GM12878 (cell line): ENCODE data around the gene HMGXB3. TPM values are rescaled to one million over a fixed set of nuclear protein-coding genes. Genes with fewer than 3 reads are reported as not detected.

Source experiments
- BCL3 ChIP-seq: IDR thresholded peaks from 2 replicates; pipeline ENCODE4 v1.6.1; 2011; ENCODE audit warnings: borderline replicate concordance, low read depth, mild to moderate bottlenecking, moderate library complexity, low read length; ENCODE audit not compliant: insufficient read depth, poor library complexity, severe bottlenecking
- CTCF ChIP-seq, 3 experiments: IDR thresholded peaks in 2 of 3; conservative IDR thresholded peaks in 1 of 3; 2 replicates each; pipeline ENCODE4 v1.5.1; 2011; ENCODE audit warnings: low read depth in 3 of 3, low read length in 3 of 3, mild to moderate bottlenecking in 3 of 3, control low read depth in 2 of 3, moderate library complexity in 2 of 3, inconsistent platforms in 1 of 3, mixed read lengths in 1 of 3; ENCODE audit not compliant: control insufficient read depth in 2 of 3, insufficient read depth in 1 of 3; ENCODE audit errors: extremely low read depth in 1 of 3
- CUX1 ChIP-seq: IDR thresholded peaks from 2 replicates; pipeline ENCODE4 v1.6.1; 2012; ENCODE audit warnings: improper control_type of control experiment, low read depth, low read length; ENCODE audit not compliant: insufficient replicate concordance
- HDAC6 ChIP-seq: fragments of 200-600 bp; sonication (generic); IDR thresholded peaks from one replicate; pipeline ENCODE4 v1.8.0; 2017; ENCODE audit warnings: antibody characterized with exemption; ENCODE audit not compliant: unreplicated experiment
- JUND ChIP-seq: IDR thresholded peaks from 2 replicates; pipeline ENCODE4 v1.6.1; 2012; ENCODE audit warnings: low read depth, mild to moderate bottlenecking, low read length, improper control_type of control experiment, moderate library complexity
- KAT2A ChIP-seq: conservative IDR thresholded peaks from 2 replicates; pipeline ENCODE4 v1.6.1; 2011; ENCODE audit warnings: low read depth, low read length; ENCODE audit not compliant: control insufficient read depth
- LARP7 ChIP-seq: fragments of 450-650 bp; IDR thresholded peaks from 2 replicates; pipeline ENCODE4 v1.6.1; 2017; ENCODE audit warnings: mild to moderate bottlenecking
- MTA2 ChIP-seq: fragments of 450-650 bp; IDR thresholded peaks from 2 replicates; pipeline ENCODE4 v1.6.1; 2016; ENCODE audit warnings: low read depth, mild to moderate bottlenecking, moderate library complexity
- NFXL1 ChIP-seq: fragments of 450-650 bp; IDR thresholded peaks from 2 replicates; pipeline ENCODE4 v1.6.1; 2017; ENCODE audit warnings: antibody characterized with exemption, mild to moderate bottlenecking, borderline replicate concordance
- NKRF ChIP-seq: fragments of 450-650 bp; conservative IDR thresholded peaks from 2 replicates; pipeline ENCODE4 v1.6.1; 2017; ENCODE audit warnings: mild to moderate bottlenecking, moderate library complexity
- PAX5 ChIP-seq: IDR thresholded peaks from 2 replicates; pipeline ENCODE4 v1.6.1; 2011; ENCODE audit warnings: low read depth, low read length, borderline replicate concordance
- POLR2AphosphoS5 ChIP-seq: IDR thresholded peaks from 2 replicates; pipeline ENCODE4 v1.6.1; 2011; ENCODE audit warnings: mild to moderate bottlenecking, low read length, inconsistent platforms
- RUNX3 ChIP-seq: IDR thresholded peaks from 2 replicates; pipeline ENCODE4 v1.6.1; 2012; ENCODE audit warnings: low read length, inconsistent platforms
- SPI1 ChIP-seq: IDR thresholded peaks from 2 replicates; pipeline ENCODE4 v1.6.1; 2011; ENCODE audit warnings: low read depth, mild to moderate bottlenecking, low read length, moderate library complexity, borderline replicate concordance; ENCODE audit not compliant: insufficient read depth
- STAT1 ChIP-seq: fragments of 450-650 bp; conservative IDR thresholded peaks from 2 replicates; pipeline ENCODE4 v1.6.1; 2014; ENCODE audit warnings: antibody characterized with exemption, mild to moderate bottlenecking
- STAT3 ChIP-seq: IDR thresholded peaks from 2 replicates; pipeline ENCODE4 v1.6.1; 2011; ENCODE audit warnings: low read depth, low read length, improper control_type of control experiment
- USF1 ChIP-seq: IDR thresholded peaks from 2 replicates; pipeline ENCODE4 v1.6.1; 2011; ENCODE audit warnings: borderline replicate concordance, low read depth, mild to moderate bottlenecking, moderate library complexity, mixed read lengths, low read length; ENCODE audit not compliant: insufficient read depth; ENCODE audit errors: extremely low read length
- polyA plus RNA-seq, 11 experiments: library from polyadenylated mRNA; depleted of rRNA in 4 of 11; unstranded in 6 of 11; stranded (reverse) in 5 of 11; fragments of >200 nt; fragmentation: Nextera tagmentation in 4 of 11; fragmentation: Illumina TruSeq in 1 of 11; extraction: Ambion mirVana in 4 of 11; extraction: Trizol in 1 of 11; gene quantifications; 1 replicate in 1 of 11; 2 replicates in 10 of 11; pipeline versions ENCODE4 v1.2.1 to v1.2.3, GENCODE V29; 2011 to 2016; ENCODE audit warnings: inconsistent platforms in 2 of 11, missing spikeins in 2 of 11, low read depth in 1 of 11
- total RNA-seq, 4 experiments: library from RNA; depleted of rRNA in 3 of 4; stranded (reverse); fragments of >200 nt in 3 of 4; fragmentation: Illumina TruSeq in 1 of 4; extraction: Trizol in 1 of 4; gene quantifications; 2 replicates each; pipeline versions ENCODE4 v1.2.1 to v1.2.3, GENCODE V29; 2013 to 2021

The HMGXB3 gene
- total and polyA plus RNA-seq, 10 of the 15 experiments (the other 5 are each of a cell fraction or from before 2014, with no cell fraction given), result 1.00 to 42.2 (median 28.1) TPM

GRCh38 chr5:150081541-150082283 is 81.2 kb downstream of the HMGXB3 start (continued):
- no peak for TF ChIP-seq CUX1
- peak; percentile 86 for TF ChIP-seq MTA2
- no peak for TF ChIP-seq JUND
- no peak for TF ChIP-seq BCL3
- TF ChIP-seq CTCF (IDR thresholded peaks at IDR 0.05 in 2 of 3, conservative IDR thresholded peaks at IDR 0.05 in 1 of 3; ENCODE audit: control insufficient read depth in 2 of 3, extremely low read depth in 1 of 3, insufficient read depth in 1 of 3, low read depth in 3 of 3, low read length in 3 of 3), result no peak
- TF ChIP-seq SPI1, result peak; percentile 95
- no peak for TF ChIP-seq NKRF
- TF ChIP-seq RUNX3, result peak; percentile 63
- no peak for TF ChIP-seq HDAC6
- TF ChIP-seq NFXL1, result no peak
- peak; percentile 20; the same call in 1 of the 2 replicates for TF ChIP-seq LARP7
- TF ChIP-seq POLR2AphosphoS5, result peak; percentile 60; the same call in 1 of the 2 replicates
- no peak for TF ChIP-seq STAT3
- TF ChIP-seq STAT1, result no peak
- no peak for TF ChIP-seq KAT2A
- TF ChIP-seq USF1, result no peak
- peak; percentile 82; the same call in 1 of the 2 replicates for TF ChIP-seq PAX5
